ENCODE measurements around the gene RFXANK.
A peak's percentile ranks its signal among the peaks of the same experiment; 100 is the strongest.

The RFXANK gene

GRCh38 chr19:19223636-19224035 lies 31.6 kb downstream of the RFXANK start:
- POLR2A ChIA-PET: no interaction called here
- CTCF ChIA-PET: no interaction called here
- TF ChIP-seq ZNF384 (IDR thresholded peaks at IDR 0.05) (no peak), PKNOX1 (IDR thresholded peaks at IDR 0.05) (no peak), FOXM1 (IDR thresholded peaks at IDR 0.05; ENCODE audit: borderline replicate concordance) (no peak), L3MBTL2 (conservative IDR thresholded peaks at IDR 0.05) (no peak), TARDBP (IDR thresholded peaks at IDR 0.05) (no peak), HDGF (IDR thresholded peaks at IDR 0.05; ENCODE audit: borderline replicate concordance) (no peak), ARNT (IDR thresholded peaks at IDR 0.05) (no peak), LEF1 (IDR thresholded peaks at IDR 0.05; ENCODE audit: borderline replicate concordance) (no peak)
- no peak for DNase-seq (ENCODE audit: extremely low spot score)

GRCh38 chr19:19224150-19224851 lies 32.2 kb downstream of the RFXANK start:
- CTCF ChIA-PET: interaction anchor here (0.6 to 0.9 kb wide), 2 partner anchors 19 to 31 kb away, joined by 3 read pairs; no protein-coding TSS in a partner anchor
- POLR2A ChIA-PET: interaction anchor here (1.8 kb wide), 1 partner anchor 22 kb away, joined by 8 read pairs; the partner anchor contains the start of gene NR2C2AP
- DNase-seq (ENCODE audit: extremely low spot score): no peak
- TF ChIP-seq BHLHE40 (IDR thresholded peaks at IDR 0.05; ENCODE audit: borderline replicate concordance) (no peak), NFRKB (IDR thresholded peaks at IDR 0.05) (no peak), ARNT (IDR thresholded peaks at IDR 0.05) (no peak), FOXK2 (IDR thresholded peaks at IDR 0.05) (no peak), LEF1 (IDR thresholded peaks at IDR 0.05; ENCODE audit: borderline replicate concordance) (no peak)

- ChIA-PET CTCF (interaction anchor here (0.6 to 0.9 kb wide), 3 partner anchors 20 to 32 kb away, joined by 3 read pairs; partner anchors contain the start of gene NR2C2AP), POLR2A (interaction anchor here (1.8 kb wide), 1 partner anchor 22 kb away, joined by 8 read pairs; the partner anchor contains the start of gene NR2C2AP)
- peak; percentile 86 for DNase-seq (ENCODE audit: extremely low spot score)
- TF ChIP-seq FOXK2 (IDR thresholded peaks at IDR 0.05): no peak
- peak; percentile 78 for TF ChIP-seq L3MBTL2 (conservative IDR thresholded peaks at IDR 0.05)
Measured at GRCh38 chr19:19224852-19225494, 32.9 kb downstream of the RFXANK start.

- POLR2A ChIA-PET: interaction anchor here (1.8 kb wide), 1 partner anchor 24 kb away, joined by 8 read pairs; the partner anchor contains the start of gene NR2C2AP
- DNase-seq (ENCODE audit: extremely low spot score): no peak
- TF ChIP-seq NFRKB (IDR thresholded peaks at IDR 0.05) (no peak), ELF4 (IDR thresholded peaks at IDR 0.05) (no peak), FOXM1 (IDR thresholded peaks at IDR 0.05; ENCODE audit: borderline replicate concordance) (no peak), ZNF384 (IDR thresholded peaks at IDR 0.05) (no peak), CTBP1 (IDR thresholded peaks at IDR 0.05; ENCODE audit: borderline replicate concordance) (no peak), HDGF (IDR thresholded peaks at IDR 0.05; ENCODE audit: borderline replicate concordance) (no peak), L3MBTL2 (conservative IDR thresholded peaks at IDR 0.05) (no peak), BHLHE40 (IDR thresholded peaks at IDR 0.05; ENCODE audit: borderline replicate concordance) (no peak), LEF1 (IDR thresholded peaks at IDR 0.05; ENCODE audit: borderline replicate concordance) (no peak), SP1 (IDR thresholded peaks at IDR 0.05) (no peak), SUZ12 (IDR thresholded peaks at IDR 0.05) (no peak), FOXK2 (IDR thresholded peaks at IDR 0.05) (no peak), TARDBP (IDR thresholded peaks at IDR 0.05) (no peak), FOXA1 (IDR thresholded peaks at IDR 0.05) (no peak), PKNOX1 (IDR thresholded peaks at IDR 0.05) (no peak), ARNT (IDR thresholded peaks at IDR 0.05) (no peak)
- CTCF ChIA-PET: no interaction called here
Measured at GRCh38 chr19:19226204-19226603, 34.1 kb downstream of the RFXANK start.

GRCh38 chr19:19226663-19227062 lies 34.6 kb downstream of the RFXANK start:
- no peak for DNase-seq (ENCODE audit: extremely low spot score)
- TF ChIP-seq FOXK2 (IDR thresholded peaks at IDR 0.05) (no peak), ELF4 (IDR thresholded peaks at IDR 0.05) (no peak), BHLHE40 (IDR thresholded peaks at IDR 0.05; ENCODE audit: borderline replicate concordance) (no peak), FOXM1 (IDR thresholded peaks at IDR 0.05; ENCODE audit: borderline replicate concordance) (no peak), SP1 (IDR thresholded peaks at IDR 0.05) (no peak), CTBP1 (IDR thresholded peaks at IDR 0.05; ENCODE audit: borderline replicate concordance) (no peak), ARNT (IDR thresholded peaks at IDR 0.05) (no peak), L3MBTL2 (conservative IDR thresholded peaks at IDR 0.05) (no peak), PKNOX1 (IDR thresholded peaks at IDR 0.05) (no peak), SUZ12 (IDR thresholded peaks at IDR 0.05) (no peak), FOXA1 (IDR thresholded peaks at IDR 0.05) (no peak), LEF1 (IDR thresholded peaks at IDR 0.05; ENCODE audit: borderline replicate concordance) (no peak), NFRKB (IDR thresholded peaks at IDR 0.05) (no peak)
- POLR2A ChIA-PET: no interaction called here
- CTCF ChIA-PET: no interaction called here

- no peak for DNase-seq (ENCODE audit: extremely low spot score)
- CTCF ChIA-PET: no interaction called here
- TF ChIP-seq LEF1 (IDR thresholded peaks at IDR 0.05; ENCODE audit: borderline replicate concordance): no peak
- POLR2A ChIA-PET: no interaction called here
Measured at GRCh38 chr19:19227217-19227616, 35.2 kb downstream of the RFXANK start.
